Astrocyte (in vitro differentiated cells and primary cell): ENCODE measurements around the gene ULBP2. TPM values are rescaled to one million over a fixed set of nuclear protein-coding genes. Genes with fewer than 3 reads are reported as not detected.
"Not testable (repeated sequence)": the region's sequence is repeated elsewhere in the genome, so short reads cannot be mapped to it uniquely, and the experiment has no call there.

Experiments used
- DNase-seq: peaks from one replicate; pipeline ENCODE4 v3.0.0-alpha.2; 2010; ENCODE audit warnings: low read depth
- FAIRE-seq: peaks from 2 replicates; lab custom pipeline; 2011; peaks lifted over from hg19 to GRCh38; lab: Jason Lieb, UNC
- H2AFZ ChIP-seq: 2 replicates; pipeline ENCODE4 v1.6.0; 2012; ENCODE audit warnings: low read depth, low read length, inconsistent platforms
- H3K27ac ChIP-seq: 2 replicates; pipeline ENCODE4 v1.5.1; 2011; ENCODE audit warnings: low read depth, low read length, inconsistent platforms
- H3K27me3 ChIP-seq: 2 replicates; pipeline ENCODE4 v1.6.0; 2011; ENCODE audit warnings: low read length, inconsistent platforms; ENCODE audit not compliant: insufficient read depth
- H3K36me3 ChIP-seq: 2 replicates; pipeline ENCODE4 v1.5.1; 2011; ENCODE audit warnings: low read length, inconsistent platforms; ENCODE audit not compliant: insufficient read depth
- H3K4me1 ChIP-seq: 2 replicates; pipeline ENCODE4 v1.5.1; 2011; ENCODE audit warnings: low read length, inconsistent platforms; ENCODE audit not compliant: insufficient read depth
- H3K4me2 ChIP-seq: 2 replicates; pipeline ENCODE4 v1.6.0; 2012; ENCODE audit warnings: low read length, inconsistent platforms
- H3K4me3 ChIP-seq: 2 replicates; pipeline ENCODE4 v1.5.1; 2011; ENCODE audit warnings: low read depth, mild to moderate bottlenecking, low read length, inconsistent platforms; ENCODE audit not compliant: insufficient read depth
- H3K79me2 ChIP-seq: 2 replicates; pipeline ENCODE4 v1.6.0; 2012; ENCODE audit warnings: mild to moderate bottlenecking, low read length, inconsistent platforms; ENCODE audit not compliant: insufficient read depth
- H3K9ac ChIP-seq: 2 replicates; pipeline ENCODE4 v1.6.0; 2012; ENCODE audit warnings: mild to moderate bottlenecking, low read length, inconsistent platforms
- H3K9me3 ChIP-seq: 2 replicates; pipeline ENCODE4 v1.5.1; 2012; ENCODE audit warnings: low read depth, mild to moderate bottlenecking, low read length, inconsistent platforms; ENCODE audit not compliant: insufficient read depth
- H4K20me1 ChIP-seq: 2 replicates; pipeline ENCODE4 v1.6.0; 2012; ENCODE audit warnings: low read length, inconsistent platforms; ENCODE audit not compliant: insufficient read depth
- H3K27ac Mint-ChIP-seq: one replicate; pipeline ENCODE4 v1.8.0; 2021; ENCODE audit warnings: mild to moderate bottlenecking, mixed read lengths; ENCODE audit not compliant: unreplicated experiment
- H3K27me3 Mint-ChIP-seq: one replicate; pipeline ENCODE4 v1.8.0; 2021; ENCODE audit warnings: low read depth, mixed read lengths; ENCODE audit not compliant: unreplicated experiment
- H3K36me3 Mint-ChIP-seq: one replicate; pipeline ENCODE4 v1.8.0; 2021; ENCODE audit warnings: low read depth, mixed read lengths; ENCODE audit not compliant: unreplicated experiment
- H3K4me1 Mint-ChIP-seq: one replicate; pipeline ENCODE4 v1.8.0; 2021; ENCODE audit warnings: low read depth, mixed read lengths; ENCODE audit not compliant: unreplicated experiment
- H3K4me3 Mint-ChIP-seq: one replicate; pipeline ENCODE4 v1.8.0; 2021; ENCODE audit warnings: mild to moderate bottlenecking, moderate library complexity, mixed read lengths; ENCODE audit not compliant: unreplicated experiment
- H3K9me3 Mint-ChIP-seq: one replicate; pipeline ENCODE4 v1.8.0; 2021; ENCODE audit warnings: mild to moderate bottlenecking, mixed read lengths; ENCODE audit not compliant: unreplicated experiment
- EZH2 ChIP-seq: IDR thresholded peaks from 2 replicates; pipeline ENCODE4 v1.6.1; 2012; ENCODE audit warnings: mild to moderate bottlenecking, low read length, inconsistent platforms; ENCODE audit not compliant: insufficient read depth
- total RNA-seq: library from RNA; stranded (reverse); gene quantifications from 2 replicates; pipeline ENCODE4 v1.2.1, GENCODE V29; 2021
- TF ChIP-seq, protein P1 (sequence below): IDR thresholded peaks from 2 replicates; pipeline ENCODE4 v1.5.1; 2011; ENCODE audit warnings: low read depth, mild to moderate bottlenecking, inconsistent platforms, low read length, moderate library complexity; ENCODE audit not compliant: insufficient read depth

The ULBP2 gene
- total RNA-seq, 1 donor from 2014 or later: 7.3 TPM

DNA sequence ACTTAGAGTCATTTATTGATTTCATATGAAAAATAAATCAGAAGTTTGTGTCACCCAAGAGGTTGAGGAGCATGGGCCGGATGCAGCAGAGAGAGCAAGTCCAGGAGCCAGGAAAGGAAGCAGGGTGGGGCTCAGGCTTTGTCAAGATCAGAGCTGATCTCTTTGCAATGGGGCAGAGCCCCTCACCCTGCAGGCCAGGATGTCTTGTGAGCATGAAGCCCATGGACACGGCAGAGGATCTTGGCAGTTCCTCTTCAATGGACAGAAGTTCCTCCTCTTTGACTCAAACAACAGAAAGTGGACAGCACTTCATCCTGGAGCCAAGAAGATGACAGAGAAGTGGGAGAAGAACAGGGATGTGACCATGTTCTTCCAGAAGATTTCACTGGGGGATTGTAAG is 27.1 kb downstream of the ULBP2 start:
- not testable (repeated sequence) for H3K9ac ChIP-seq, H3K79me2 ChIP-seq, H3K36me3 ChIP-seq, H3K9me3 Mint-ChIP-seq, FAIRE-seq, H3K27ac ChIP-seq, DNase-seq, H3K4me3 Mint-ChIP-seq, H4K20me1 ChIP-seq, H3K9me3 ChIP-seq, H3K27ac Mint-ChIP-seq, H3K4me3 ChIP-seq, H3K4me2 ChIP-seq, H2AFZ ChIP-seq
- peaks cover 14% of the 10 kb centered on the region for H3K4me1 ChIP-seq
- Mint-ChIP-seq H3K4me1 (peaks cover 12% of the 10 kb centered on the region), H3K36me3 (peaks cover 26% of the 10 kb centered on the region), H3K27me3 (peaks cover 88% of the 10 kb centered on the region)
- H3K27me3 ChIP-seq: peaks cover 60% of the 10 kb centered on the region

DNA sequence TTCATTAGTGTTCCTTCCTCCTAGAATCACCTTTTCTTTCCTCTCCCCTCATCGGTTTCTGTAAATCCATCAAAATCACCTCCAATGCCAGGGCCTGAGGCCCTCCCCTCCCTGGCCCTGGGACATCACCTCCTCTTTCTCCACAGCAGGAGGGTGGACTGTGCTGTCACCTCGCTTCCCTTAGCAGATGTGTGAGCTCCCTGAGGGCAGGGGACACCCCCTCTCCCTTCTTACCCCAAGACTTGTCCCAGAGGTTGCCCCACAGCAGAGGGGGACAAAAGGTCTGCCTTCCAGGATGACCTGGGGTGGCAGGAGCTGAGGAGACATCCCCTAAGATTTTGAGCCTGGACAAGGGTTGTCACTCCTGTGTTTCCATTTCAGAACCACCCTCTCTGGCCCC is 27.8 kb downstream of the ULBP2 start:
- H3K4me3 ChIP-seq: no peak overlapping the region
- no peak for DNase-seq
- Mint-ChIP-seq H3K4me1 (peaks cover 12% of the 10 kb centered on the region), H3K27ac (no peak overlapping the region), H3K4me3 (no peak overlapping the region), H3K9me3 (peaks cover 9% of the 10 kb centered on the region), H3K36me3 (peaks cover 22% of the 10 kb centered on the region), H3K27me3 (peaks cover 88% of the 10 kb centered on the region)
- peaks cover 6% of the 10 kb centered on the region for H3K4me1 ChIP-seq
- H3K27me3 ChIP-seq: peaks cover 55% of the 10 kb centered on the region
- H2AFZ ChIP-seq: no peak overlapping the region
- no peak overlapping the region for H3K27ac ChIP-seq
- no peaks in the 10 kb centered on the region for H3K79me2 ChIP-seq
- H3K36me3 ChIP-seq: no peaks in the 10 kb centered on the region
- H3K9me3 ChIP-seq: no peaks in the 10 kb centered on the region
- no peak for TF ChIP-seq EZH2
- TF ChIP-seq, protein P1, sequence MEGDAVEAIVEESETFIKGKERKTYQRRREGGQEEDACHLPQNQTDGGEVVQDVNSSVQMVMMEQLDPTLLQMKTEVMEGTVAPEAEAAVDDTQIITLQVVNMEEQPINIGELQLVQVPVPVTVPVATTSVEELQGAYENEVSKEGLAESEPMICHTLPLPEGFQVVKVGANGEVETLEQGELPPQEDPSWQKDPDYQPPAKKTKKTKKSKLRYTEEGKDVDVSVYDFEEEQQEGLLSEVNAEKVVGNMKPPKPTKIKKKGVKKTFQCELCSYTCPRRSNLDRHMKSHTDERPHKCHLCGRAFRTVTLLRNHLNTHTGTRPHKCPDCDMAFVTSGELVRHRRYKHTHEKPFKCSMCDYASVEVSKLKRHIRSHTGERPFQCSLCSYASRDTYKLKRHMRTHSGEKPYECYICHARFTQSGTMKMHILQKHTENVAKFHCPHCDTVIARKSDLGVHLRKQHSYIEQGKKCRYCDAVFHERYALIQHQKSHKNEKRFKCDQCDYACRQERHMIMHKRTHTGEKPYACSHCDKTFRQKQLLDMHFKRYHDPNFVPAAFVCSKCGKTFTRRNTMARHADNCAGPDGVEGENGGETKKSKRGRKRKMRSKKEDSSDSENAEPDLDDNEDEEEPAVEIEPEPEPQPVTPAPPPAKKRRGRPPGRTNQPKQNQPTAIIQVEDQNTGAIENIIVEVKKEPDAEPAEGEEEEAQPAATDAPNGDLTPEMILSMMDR: no peak
- no peak for FAIRE-seq
- no peak overlapping the region for H3K4me2 ChIP-seq
- no peak overlapping the region for H3K9ac ChIP-seq
- H4K20me1 ChIP-seq: no peaks in the 10 kb centered on the region

DNA sequence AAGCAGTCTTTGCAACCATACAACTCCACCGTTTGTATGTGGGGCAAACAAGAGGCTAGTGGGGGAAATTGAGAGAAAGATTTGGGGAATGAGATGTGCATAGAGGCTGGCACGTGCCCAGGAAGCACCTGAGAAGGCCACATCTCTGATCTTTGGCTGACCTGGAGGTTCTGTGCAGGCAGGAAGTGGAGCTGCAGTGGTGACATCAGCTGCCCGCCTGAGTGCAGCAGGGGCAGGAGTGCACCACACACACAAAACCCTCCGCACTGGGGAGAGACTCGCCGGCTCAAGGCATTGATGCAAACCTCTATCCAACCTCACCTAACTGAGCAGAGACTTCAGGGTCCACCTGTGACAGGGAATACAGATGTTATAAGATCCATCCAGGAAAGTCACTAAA is 32.6 kb downstream of the ULBP2 start:
- peaks cover 73% of the 10 kb centered on the region for H3K27me3 ChIP-seq
- FAIRE-seq: not testable (repeated sequence)

More for the DNA sequence above, 32.6 kb downstream of the ULBP2 start:
- H3K4me3 ChIP-seq, H3K4me1 Mint-ChIP-seq, H3K36me3 Mint-ChIP-seq, DNase-seq, H3K4me2 ChIP-seq, H2AFZ ChIP-seq, H3K9me3 Mint-ChIP-seq, H3K27ac ChIP-seq, H3K27ac Mint-ChIP-seq, H3K9me3 ChIP-seq, H3K4me1 ChIP-seq, H3K79me2 ChIP-seq, H3K4me3 Mint-ChIP-seq, H3K36me3 ChIP-seq, H4K20me1 ChIP-seq, H3K9ac ChIP-seq: not testable (repeated sequence)
- H3K27me3 Mint-ChIP-seq: peaks cover 89% of the 10 kb centered on the region
